HG03108 (cell line): ENCODE data around the gene GAB2.
"Not testable (repeated sequence)": the region's sequence is repeated elsewhere in the genome, so short reads cannot be mapped to it uniquely, and the experiment has no call there.

Experiments
- ATAC-seq: cut with Tn5 transposase; IDR thresholded peaks from one replicate; pipeline ENCODE4 v1.9.1; 2021; ENCODE audit warnings: moderate library complexity; ENCODE audit not compliant: unreplicated experiment

Gene GAB2

GRCh38 chr11:78226684-78227680 lies 190.6 kb downstream of the GAB2 start:
- ATAC-seq = no peak

- no peak for ATAC-seq
These were observed 192.7 kb downstream of the GAB2 start for GRCh38 chr11:78224906-78225420.

GRCh38 chr11:78224506-78224905 lies 193.1 kb downstream of the GAB2 start:
- no peak for ATAC-seq

GRCh38 chr11:78223320-78223954 lies 194.2 kb downstream of the GAB2 start:
- ATAC-seq = peak; percentile 65

GRCh38 chr11:78222726-78223125 lies 194.9 kb downstream of the GAB2 start:
- not testable (repeated sequence) for ATAC-seq

GRCh38 chr11:78221396-78222315 lies 196.0 kb downstream of the GAB2 start:
- ATAC-seq = no peak

GRCh38 chr11:78220218-78221157 lies 197.1 kb downstream of the GAB2 start:
- no peak for ATAC-seq

GRCh38 chr11:78219493-78220217 lies 198.0 kb downstream of the GAB2 start:
- ATAC-seq = no peak

GRCh38 chr11:78218707-78219492 lies 198.7 kb downstream of the GAB2 start:
- no peak for ATAC-seq

- ATAC-seq = no peak
These were observed 199.7 kb downstream of the GAB2 start for GRCh38 chr11:78217650-78218541.

- no peak for ATAC-seq
These were observed 200.9 kb downstream of the GAB2 start for GRCh38 chr11:78216571-78217287.

- ATAC-seq = no peak
These were observed 201.6 kb downstream of the GAB2 start for GRCh38 chr11:78216021-78216420.

GRCh38 chr11:78214331-78215194 lies 203.1 kb downstream of the GAB2 start:
- no peak for ATAC-seq

GRCh38 chr11:78213526-78214330 lies 203.9 kb downstream of the GAB2 start:
- ATAC-seq = no peak
